ENCODE measurements around the gene ELF4.

ELF4 gene

GRCh38 chrX:130139474-130140201 lies 29.3 kb upstream of the ELF4 start:
- DNase-seq (ENCODE audit: low read depth) = no peak
- no peak for TF ChIP-seq CTCF (conservative IDR thresholded peaks at IDR 0.05; ENCODE audit: low read depth, low read length)
- no peak overlapping the region for H3K4me3 ChIP-seq (ENCODE audit: low read length)

- TF ChIP-seq CTCF (conservative IDR thresholded peaks at IDR 0.05; ENCODE audit: low read depth, low read length) = no peak
- no peak overlapping the region for H3K4me3 ChIP-seq (ENCODE audit: low read length)
- DNase-seq (ENCODE audit: low read depth) = no peak
These were observed 26.7 kb upstream of the ELF4 start for GRCh38 chrX:130136961-130137360.

GRCh38 chrX:130136496-130136895 lies 26.2 kb upstream of the ELF4 start:
- no peak overlapping the region for H3K4me3 ChIP-seq (ENCODE audit: low read length)
- DNase-seq (ENCODE audit: low read depth) = no peak
- TF ChIP-seq CTCF (conservative IDR thresholded peaks at IDR 0.05; ENCODE audit: low read depth, low read length) = no peak

GRCh38 chrX:130130990-130131389 lies 20.7 kb upstream of the ELF4 start:
- TF ChIP-seq CTCF (conservative IDR thresholded peaks at IDR 0.05; ENCODE audit: low read depth, low read length) = no peak
- DNase-seq (ENCODE audit: low read depth) = no peak
- no peak overlapping the region for H3K4me3 ChIP-seq (ENCODE audit: low read length)

GRCh38 chrX:130125091-130125874 lies 15.0 kb upstream of the ELF4 start:
- no peak for TF ChIP-seq CTCF (conservative IDR thresholded peaks at IDR 0.05; ENCODE audit: low read depth, low read length)
- H3K4me3 ChIP-seq (ENCODE audit: low read length) = no peak overlapping the region
- DNase-seq (ENCODE audit: low read depth) = no peak

- TF ChIP-seq CTCF (conservative IDR thresholded peaks at IDR 0.05; ENCODE audit: low read depth, low read length) = no peak
- H3K4me3 ChIP-seq (ENCODE audit: low read length) = no peak overlapping the region
- no peak for DNase-seq (ENCODE audit: low read depth)
These were observed 14.3 kb upstream of the ELF4 start for GRCh38 chrX:130124577-130124976.

- DNase-seq (ENCODE audit: low read depth) = no peak
- no peak overlapping the region for H3K4me3 ChIP-seq (ENCODE audit: low read length)
- TF ChIP-seq CTCF (conservative IDR thresholded peaks at IDR 0.05; ENCODE audit: low read depth, low read length) = no peak
These were observed 11.2 kb upstream of the ELF4 start for GRCh38 chrX:130121505-130121800.

Measured in retinal pigment epithelial cell (primary cell).